ENCODE results near the gene AGK. TPM values are rescaled to one million over a fixed set of nuclear protein-coding genes. Genes with fewer than 3 reads are reported as not detected.
A peak's percentile ranks its signal among the peaks of the same experiment; 100 is the strongest.

Gene AGK, protein sequence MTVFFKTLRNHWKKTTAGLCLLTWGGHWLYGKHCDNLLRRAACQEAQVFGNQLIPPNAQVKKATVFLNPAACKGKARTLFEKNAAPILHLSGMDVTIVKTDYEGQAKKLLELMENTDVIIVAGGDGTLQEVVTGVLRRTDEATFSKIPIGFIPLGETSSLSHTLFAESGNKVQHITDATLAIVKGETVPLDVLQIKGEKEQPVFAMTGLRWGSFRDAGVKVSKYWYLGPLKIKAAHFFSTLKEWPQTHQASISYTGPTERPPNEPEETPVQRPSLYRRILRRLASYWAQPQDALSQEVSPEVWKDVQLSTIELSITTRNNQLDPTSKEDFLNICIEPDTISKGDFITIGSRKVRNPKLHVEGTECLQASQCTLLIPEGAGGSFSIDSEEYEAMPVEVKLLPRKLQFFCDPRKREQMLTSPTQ
- 10 to 100 TPM; 15.3 to 42.7 (median 19.4) TPM for total RNA-seq

DNA sequence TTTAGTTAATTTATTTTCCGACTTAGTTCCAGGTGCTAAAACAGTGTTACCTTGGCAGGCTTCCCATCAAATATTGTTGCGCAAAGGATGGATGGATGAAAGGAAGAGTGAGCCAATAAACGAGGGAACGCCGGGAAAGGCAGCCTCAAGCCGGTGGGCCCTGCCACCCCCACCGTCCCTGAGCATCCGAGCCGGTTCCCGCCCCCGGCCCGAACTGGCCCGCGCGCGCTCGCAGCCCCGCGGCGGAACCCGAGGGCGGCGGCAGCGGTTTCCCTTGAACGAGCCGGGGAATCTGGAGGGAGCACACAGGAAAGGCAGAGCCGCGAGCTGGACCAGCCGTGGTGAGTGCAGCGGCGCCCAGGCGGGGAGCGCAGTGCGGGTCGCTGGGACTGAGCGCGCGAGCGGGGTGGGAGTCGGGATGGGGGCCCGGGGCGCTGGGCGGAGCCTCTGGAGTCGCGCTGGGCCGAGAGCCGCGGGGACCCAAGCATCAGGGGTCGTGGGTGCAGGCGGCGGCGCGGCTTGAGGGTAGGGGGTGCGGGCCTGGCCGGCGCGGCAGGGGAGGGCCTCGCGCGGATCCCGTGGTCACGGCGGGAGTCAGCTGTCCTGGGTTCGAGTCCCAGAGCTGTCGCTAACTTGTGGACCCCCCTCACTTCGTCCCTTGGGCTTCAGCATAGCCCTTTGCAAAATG is at the start of gene AGK:
AGK (plus strand) TSS at position 317 of the 688 bp plus-strand sequence. CDS start 4,057 bp downstream, outside the sequence.
- DNase-seq (ENCODE audit: low spot score in 2 of 2): peak; percentile 74 to 81
- TF ChIP-seq POLR2AphosphoS5 (IDR thresholded peaks at IDR 0.05) (peak in 1 of 3 donors; percentile 17), POLR2A (IDR thresholded peaks at IDR 0.05) (no peak)
- WGBS: under 1% methylated on average over 24 of the region's 66 CpGs

DNA sequence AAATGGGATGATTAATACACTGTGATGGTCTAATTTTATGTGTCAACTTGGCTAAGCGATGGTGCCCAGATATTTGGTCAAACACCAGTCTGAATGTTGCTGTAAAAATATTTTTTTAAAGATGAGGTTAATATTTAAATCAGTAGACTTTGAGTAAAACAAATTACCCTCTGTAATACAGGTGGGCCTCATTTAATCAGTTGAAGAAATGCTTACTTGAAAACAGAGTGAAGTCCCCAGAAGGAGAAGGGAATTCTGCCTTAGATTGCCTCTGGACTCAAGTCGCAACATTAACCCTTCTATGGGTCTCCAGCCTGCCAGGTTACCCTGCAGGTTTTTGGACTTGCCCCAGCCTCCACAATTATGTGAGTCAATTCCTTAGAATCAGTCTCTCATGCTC is 49.8 kb upstream of the AGK start:
- Histone ChIP-seq H3K27me3 (no peaks in the 10 kb centered on the region), H3K9me3 (no peaks in the 10 kb centered on the region), H3K4me3 (no peak overlapping the region), H3K4me1 (no peaks in the 10 kb centered on the region), H3K27ac (no peak overlapping the region), H3K36me3 (no peaks in the 10 kb centered on the region)
- DNase-seq (ENCODE audit: low spot score in 2 of 2): no peak
- WGBS: 89% methylated on average over 2 of the region's 2 CpGs
- TF ChIP-seq POLR2A (IDR thresholded peaks at IDR 0.05) (no peak), EP300 (IDR thresholded peaks at IDR 0.05) (no peak), POLR2AphosphoS5 (IDR thresholded peaks at IDR 0.05) (no peak)

More for the DNA sequence above, at the start of gene AGK:
- no peaks in the 10 kb centered on the region for H3K9me3 ChIP-seq
- peak within 1 kb of the TSS; percentile 62 for H3K4me3 ChIP-seq
- peaks cover 4% of the 10 kb centered on the region for H3K36me3 ChIP-seq
- H3K27ac ChIP-seq: no peak within 1 kb of the TSS
- no peaks in the 10 kb centered on the region for H3K27me3 ChIP-seq
- peaks cover 19% of the 10 kb centered on the region for H3K4me1 ChIP-seq

DNA sequence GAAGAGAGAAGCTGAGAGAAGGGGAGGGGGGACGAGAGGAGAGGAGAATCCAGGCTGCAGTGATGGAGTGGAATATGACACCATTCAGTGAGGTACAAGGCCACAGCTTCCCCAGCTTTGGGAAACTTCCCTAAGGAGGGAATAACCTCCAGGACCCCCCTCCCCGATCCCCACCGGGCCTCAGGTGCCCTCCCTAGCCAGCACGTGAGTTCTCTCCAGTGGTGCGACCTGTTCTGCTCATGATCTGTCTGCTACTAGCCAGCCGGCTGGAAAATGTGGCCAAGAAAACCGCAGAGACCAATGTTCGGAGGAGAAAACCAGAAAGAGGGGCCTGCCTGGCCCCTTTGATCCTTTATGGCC is 39.9 kb upstream of the AGK start:
- Histone ChIP-seq H3K27ac (no peak overlapping the region), H3K9me3 (no peaks in the 10 kb centered on the region), H3K4me1 (peaks cover 11% of the 10 kb centered on the region), H3K36me3 (no peaks in the 10 kb centered on the region), H3K27me3 (peaks cover 28% of the 10 kb centered on the region), H3K4me3 (peak overlapping the region; percentile 40)
- no peak for DNase-seq (ENCODE audit: low spot score in 2 of 2)
- WGBS: 0% methylated on average over 1 of the region's 8 CpGs
- no peak for TF ChIP-seq POLR2AphosphoS5 (IDR thresholded peaks at IDR 0.05)
- TF ChIP-seq, protein P1, sequence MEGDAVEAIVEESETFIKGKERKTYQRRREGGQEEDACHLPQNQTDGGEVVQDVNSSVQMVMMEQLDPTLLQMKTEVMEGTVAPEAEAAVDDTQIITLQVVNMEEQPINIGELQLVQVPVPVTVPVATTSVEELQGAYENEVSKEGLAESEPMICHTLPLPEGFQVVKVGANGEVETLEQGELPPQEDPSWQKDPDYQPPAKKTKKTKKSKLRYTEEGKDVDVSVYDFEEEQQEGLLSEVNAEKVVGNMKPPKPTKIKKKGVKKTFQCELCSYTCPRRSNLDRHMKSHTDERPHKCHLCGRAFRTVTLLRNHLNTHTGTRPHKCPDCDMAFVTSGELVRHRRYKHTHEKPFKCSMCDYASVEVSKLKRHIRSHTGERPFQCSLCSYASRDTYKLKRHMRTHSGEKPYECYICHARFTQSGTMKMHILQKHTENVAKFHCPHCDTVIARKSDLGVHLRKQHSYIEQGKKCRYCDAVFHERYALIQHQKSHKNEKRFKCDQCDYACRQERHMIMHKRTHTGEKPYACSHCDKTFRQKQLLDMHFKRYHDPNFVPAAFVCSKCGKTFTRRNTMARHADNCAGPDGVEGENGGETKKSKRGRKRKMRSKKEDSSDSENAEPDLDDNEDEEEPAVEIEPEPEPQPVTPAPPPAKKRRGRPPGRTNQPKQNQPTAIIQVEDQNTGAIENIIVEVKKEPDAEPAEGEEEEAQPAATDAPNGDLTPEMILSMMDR (IDR thresholded peaks at IDR 0.05): no peak
- TF ChIP-seq EP300 (IDR thresholded peaks at IDR 0.05): no peak
- TF ChIP-seq POLR2A (IDR thresholded peaks at IDR 0.05): no peak

DNA sequence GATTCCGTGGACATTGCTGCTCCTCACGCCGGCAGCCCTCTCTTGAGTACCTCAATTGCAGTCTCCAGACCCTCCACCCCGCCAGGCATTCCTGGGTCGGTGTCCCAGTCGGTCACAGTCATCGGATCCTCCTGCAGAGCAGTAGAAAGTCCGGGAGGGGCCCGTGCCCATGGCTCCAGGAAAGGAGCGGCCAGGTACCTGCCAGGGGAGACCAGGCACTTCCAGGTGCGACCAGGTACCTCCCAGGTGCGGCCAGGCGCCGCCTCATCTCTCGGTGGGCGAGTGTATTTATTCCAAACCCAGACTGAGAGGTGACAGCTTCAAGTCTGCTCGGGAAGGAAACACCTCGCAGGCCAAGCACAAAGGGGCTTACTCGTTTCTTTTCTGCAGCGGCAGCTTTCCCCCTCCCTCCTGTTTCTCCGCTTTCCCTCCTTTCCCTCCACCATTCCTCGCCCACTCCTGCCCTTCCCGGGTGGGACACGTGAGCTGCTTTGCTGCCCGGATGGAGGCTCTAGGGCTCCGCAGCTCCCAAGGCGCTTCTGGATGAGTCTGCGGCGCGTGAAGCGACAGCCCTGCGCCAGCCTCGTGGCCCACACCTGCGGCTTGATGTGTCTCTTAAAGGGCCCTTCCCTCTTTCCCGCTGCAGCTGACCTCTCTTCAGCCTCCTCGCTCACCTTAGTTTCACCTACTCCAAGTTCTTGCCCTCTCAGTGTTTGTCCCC is 39.4 kb upstream of the AGK start:
- DNase-seq (ENCODE audit: low spot score in 2 of 2): no peak
- Histone ChIP-seq H3K36me3 (no peaks in the 10 kb centered on the region), H3K9me3 (no peaks in the 10 kb centered on the region), H3K4me1 (peaks cover 11% of the 10 kb centered on the region), H3K4me3 (peak overlapping the region; percentile 40), H3K27ac (no peak overlapping the region), H3K27me3 (peaks cover 28% of the 10 kb centered on the region)
- TF ChIP-seq POLR2AphosphoS5 (IDR thresholded peaks at IDR 0.05) (no peak), POLR2A (IDR thresholded peaks at IDR 0.05) (no peak), EP300 (IDR thresholded peaks at IDR 0.05) (no peak)
- TF ChIP-seq, protein P1 (IDR thresholded peaks at IDR 0.05): no peak
- WGBS: 1% methylated on average over 26 of the region's 36 CpGs

DNA sequence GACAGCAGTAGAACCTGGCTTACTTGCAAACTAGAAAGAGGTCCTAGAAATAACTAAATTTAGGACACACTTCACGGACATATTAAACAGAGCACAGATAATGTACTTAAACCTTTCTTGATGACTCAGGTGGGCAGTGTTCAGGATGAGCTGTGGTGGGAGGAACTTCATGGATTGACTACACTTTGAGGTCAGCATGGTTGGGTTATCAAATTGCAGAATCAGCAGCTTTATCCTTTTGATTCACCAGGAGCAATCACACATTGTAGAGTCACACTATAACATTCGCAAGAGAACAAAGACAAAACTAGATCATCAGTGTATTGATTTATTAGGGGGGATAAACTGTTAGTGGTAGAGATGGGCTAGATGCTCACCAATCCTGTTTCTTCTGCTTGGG is 38.6 kb upstream of the AGK start:
- whole genome bisulfite sequencing: 84% methylated on average over 2 of the region's 2 CpGs
- Histone ChIP-seq H3K9me3 (no peaks in the 10 kb centered on the region), H3K4me1 (peaks cover 11% of the 10 kb centered on the region), H3K27me3 (peaks cover 28% of the 10 kb centered on the region), H3K4me3 (no peak overlapping the region), H3K36me3 (no peaks in the 10 kb centered on the region), H3K27ac (no peak overlapping the region)
- DNase-seq (ENCODE audit: low spot score in 2 of 2): no peak
- TF ChIP-seq EP300 (IDR thresholded peaks at IDR 0.05) (no peak), POLR2A (IDR thresholded peaks at IDR 0.05) (no peak), POLR2AphosphoS5 (IDR thresholded peaks at IDR 0.05) (no peak)
- TF ChIP-seq, protein P1 (IDR thresholded peaks at IDR 0.05): no peak
